UCSD-AML1 (cell line): Measurements from ENCODE around the gene ALDH1L1.

Experiments
- DNase-seq: peaks from one replicate; lab custom pipeline; 2025; ENCODE audit not compliant: unreplicated experiment; lab: John Stamatoyannopoulos, UW

The ALDH1L1 gene

DNA sequence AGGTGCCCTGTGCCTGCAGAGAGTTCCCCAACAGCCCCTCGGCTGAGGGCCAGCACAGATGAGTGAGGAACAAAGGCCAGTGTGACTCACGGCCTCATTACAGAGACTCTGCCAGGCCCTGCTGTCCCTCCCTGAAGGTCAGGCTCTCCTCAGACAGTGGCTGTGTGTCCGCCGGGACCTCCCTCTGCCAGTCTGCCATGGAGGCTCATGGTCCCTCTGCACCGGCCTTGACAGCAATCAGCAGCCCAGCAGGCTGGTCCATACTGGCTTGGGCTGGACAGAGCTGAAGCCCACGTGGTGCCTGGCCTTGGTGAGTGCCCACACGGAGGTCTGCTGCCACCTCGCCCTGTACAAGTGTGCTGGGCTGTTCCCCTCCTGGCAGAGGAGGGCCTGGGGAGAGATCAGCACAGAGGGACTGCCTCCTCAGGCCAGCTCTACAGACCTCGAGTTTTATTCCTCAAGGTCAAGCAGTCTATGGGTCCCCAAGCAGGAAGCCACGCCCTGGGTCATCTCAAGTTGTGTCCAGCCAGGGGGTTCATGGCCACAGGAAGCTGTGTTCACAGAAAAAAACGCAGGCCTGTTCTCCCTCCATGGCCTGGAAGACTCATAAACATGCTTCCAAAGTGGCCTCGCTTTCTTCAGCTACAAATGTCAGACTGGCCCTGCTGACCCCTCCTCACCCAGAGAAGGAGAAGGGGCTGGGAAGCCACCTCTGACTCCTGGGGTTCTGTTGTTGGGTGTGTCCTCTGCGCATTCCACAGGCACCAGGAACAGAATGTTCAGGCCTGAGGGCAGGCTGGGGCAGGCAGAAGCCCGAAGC lies 123.5 kb downstream of the ALDH1L1 start:
- DNase-seq = no peak

DNA sequence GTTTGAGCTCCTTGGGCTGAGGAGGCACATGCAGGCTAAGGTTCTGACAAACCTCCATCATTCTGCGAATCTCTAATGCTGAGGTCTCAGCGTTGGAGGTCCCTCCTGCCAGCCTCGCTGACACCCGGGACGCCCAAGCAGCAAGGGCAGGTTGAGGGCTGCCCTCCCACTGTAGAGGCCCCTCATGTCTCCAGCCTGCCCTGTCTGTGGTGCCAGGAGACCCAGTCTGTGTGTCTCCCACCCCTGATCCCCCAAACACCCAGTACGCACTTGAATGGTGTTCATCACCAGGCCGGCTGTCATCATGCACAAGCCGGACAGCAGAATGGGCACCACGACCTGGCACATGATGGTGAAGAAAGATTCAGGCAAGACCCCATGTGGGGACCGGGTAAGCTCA lies 124.3 kb downstream of the ALDH1L1 start:
- no peak for DNase-seq

DNA sequence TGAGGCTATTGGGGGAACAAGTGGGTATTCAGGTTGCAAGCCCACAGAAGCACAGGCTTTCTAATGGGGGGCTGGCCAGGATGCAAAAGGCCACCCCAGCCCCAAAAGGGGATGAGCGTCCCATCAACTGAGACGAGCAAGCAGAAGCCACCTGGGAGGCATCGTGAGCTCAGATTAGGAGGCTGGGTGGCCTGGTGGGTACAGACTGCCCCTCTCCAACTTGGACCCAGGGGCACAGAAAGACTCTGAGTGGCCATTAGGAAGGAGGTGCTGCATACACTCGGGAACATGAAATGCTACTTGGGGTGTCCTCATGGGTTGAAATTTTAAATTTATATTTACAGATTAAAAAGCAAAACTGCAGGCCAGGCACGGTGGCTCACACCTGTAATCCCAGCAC lies 125.5 kb downstream of the ALDH1L1 start:
- no peak for DNase-seq

DNA sequence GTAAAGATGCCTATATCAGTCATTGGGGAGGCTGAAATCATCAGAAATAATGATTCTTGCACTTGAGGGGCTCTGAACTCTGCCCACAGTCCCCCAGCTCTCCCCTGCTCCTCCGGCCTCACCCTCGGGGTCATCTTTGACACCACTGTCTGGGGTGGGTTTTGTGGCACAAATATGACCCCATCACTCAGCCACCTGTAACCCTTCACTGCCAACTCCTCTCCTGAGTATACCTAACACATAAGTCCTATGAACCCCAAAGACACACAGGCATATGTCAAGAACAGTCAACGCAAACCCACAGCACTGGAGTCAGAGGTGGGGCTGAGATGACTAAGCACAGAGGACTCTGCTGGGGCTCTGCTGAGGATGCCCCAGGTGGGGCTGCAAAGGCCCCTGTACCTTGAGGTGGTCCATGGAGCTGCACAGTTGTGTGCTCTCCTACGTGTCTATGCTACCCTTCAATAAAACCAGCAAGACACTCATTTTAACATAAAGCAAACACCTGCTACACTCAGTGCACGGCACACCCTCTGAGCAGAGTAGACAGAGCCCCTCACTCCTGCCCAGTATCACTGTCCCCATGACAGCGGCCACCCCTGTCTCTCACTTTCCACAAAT lies 126.3 kb downstream of the ALDH1L1 start:
- no peak for DNase-seq
